ENCODE data around the gene AIMP1. TPM values are rescaled to one million over a fixed set of nuclear protein-coding genes. Genes with fewer than 3 reads are reported as not detected.

Gene AIMP1
- total and polyA plus RNA-seq, 10 of the 15 experiments (the other 5 are each of a cell fraction or from before 2014, with no cell fraction given): 18.6 to 131 (median 56.5) TPM

GRCh38 chr4:106371161-106371560 is 54.8 kb downstream of the AIMP1 start:
- POLR2A ChIA-PET: interaction anchor here (0.6 kb wide), 1 partner anchor 442 kb away, joined by 3 read pairs; no protein-coding TSS in a partner anchor
- H3K9me3 ChIP-seq (replicated peaks; ENCODE audit: control insufficient read depth, insufficient read depth, low read length): no peaks in the 10 kb centered on the region
- in situ Hi-C loops (cut with MboI): no loop called here
- no peak for TF ChIP-seq ZNF274 (IDR thresholded peaks at IDR 0.05; ENCODE audit: insufficient read depth, insufficient read length)
- no peak for TF ChIP-seq HSF1 (IDR thresholded peaks at IDR 0.05; ENCODE audit: low read depth, low read length)
- TF ChIP-seq IRF4 (IDR thresholded peaks at IDR 0.05; ENCODE audit: low read depth, low read length): no peak
- TF ChIP-seq EP300 (IDR thresholded peaks at IDR 0.05; ENCODE audit: borderline replicate concordance in 1 of 2, control insufficient read depth in 1 of 2, low read depth in 2 of 2, low read length in 2 of 2): no peak
- TF ChIP-seq E4F1 (IDR thresholded peaks at IDR 0.05; ENCODE audit: borderline replicate concordance, partially characterized antibody): no peak
- no peak for TF ChIP-seq EED (IDR thresholded peaks at IDR 0.05; ENCODE audit: low read depth)
- TF ChIP-seq MEF2B (IDR thresholded peaks at IDR 0.05; ENCODE audit: partially characterized antibody, poor library complexity, severe bottlenecking): no peak
- no peak for TF ChIP-seq YBX1 (IDR thresholded peaks at IDR 0.05)
- no peak for TF ChIP-seq POLR2A (IDR thresholded peaks at IDR 0.05; ENCODE audit: low read depth, low read length)
- no peak for TF ChIP-seq MYB (IDR thresholded peaks at IDR 0.05; ENCODE audit: borderline replicate concordance, low read depth, low read length)
- TF ChIP-seq ATF2 (IDR thresholded peaks at IDR 0.05; ENCODE audit: low read length): no peak
- TF ChIP-seq RB1 (IDR thresholded peaks at IDR 0.05; ENCODE audit: borderline replicate concordance): no peak
- no peak for TF ChIP-seq BHLHE40 (IDR thresholded peaks at IDR 0.05; ENCODE audit: borderline replicate concordance in 1 of 2, low read depth in 2 of 2, low read length in 1 of 2)
- TF ChIP-seq PBX3 (IDR thresholded peaks at IDR 0.05; ENCODE audit: insufficient replicate concordance, low read depth, low read length): no peak
- no peak for TF ChIP-seq BRCA1 (IDR thresholded peaks at IDR 0.05; ENCODE audit: low read depth, low read length)
- no peak for TF ChIP-seq SIX5 (IDR thresholded peaks at IDR 0.05; ENCODE audit: low read depth, low read length, severe bottlenecking)
- TF ChIP-seq NFYA (IDR thresholded peaks at IDR 0.05; ENCODE audit: borderline replicate concordance, low read depth, low read length): no peak

More at GRCh38 chr4:106371161-106371560, 54.8 kb downstream of the AIMP1 start:
- DNase-seq (ENCODE audit: low read depth, low spot score) (no peak), FAIRE-seq (no peak), ATAC-seq (no peak)
- no peaks in the 10 kb centered on the region for H3K27me3 ChIP-seq (replicated peaks in 1 of 2; ENCODE audit: control insufficient read depth in 2 of 2, insufficient read depth in 2 of 2, low read length in 1 of 2)
- SMC1A ChIA-PET (ENCODE audit: uncharacterized antibody, unreplicated experiment): interaction anchor here (1.2 to 2.2 kb wide), 2 partner anchors 103 to 528 kb away, joined by 3 to 12 read pairs; no protein-coding TSS in a partner anchor
- no peak overlapping the region for H2AFZ ChIP-seq (ENCODE audit: control insufficient read depth, low read depth, low read length)
- no peak overlapping the region for H3K27ac ChIP-seq (ENCODE audit: control insufficient read depth, insufficient read depth)
- H3K9ac ChIP-seq (ENCODE audit: control insufficient read depth, insufficient read depth, low read length): no peak overlapping the region
- H3K4me3 ChIP-seq: no peak overlapping the region
- no peaks in the 10 kb centered on the region for H3K4me1 ChIP-seq (ENCODE audit: control insufficient read depth, insufficient read depth, low read length)
- CTCF ChIA-PET: interaction anchor here (0.6 to 3.5 kb wide), 4 partner anchors 63 to 527 kb away, joined by 3 to 33 read pairs (median 10); no protein-coding TSS in a partner anchor
- RAD21 ChIA-PET (ENCODE audit: unreplicated experiment): no interaction called here
- no TSS peak for BruUV-seq (replicated peaks)
- no peaks in the 10 kb centered on the region for H3K36me3 ChIP-seq (ENCODE audit: control insufficient read depth in 2 of 2, insufficient read depth in 2 of 2, low read length in 1 of 2)
- intact Hi-C loops (cut with micrococcal nuclease; ENCODE audit: unreplicated experiment): no loop called here
- H4K20me1 ChIP-seq (ENCODE audit: control insufficient read depth, insufficient read depth): no peaks in the 10 kb centered on the region
- no peaks in the 10 kb centered on the region for H3K79me2 ChIP-seq (ENCODE audit: control insufficient read depth, insufficient read depth, low read length)
- no peak overlapping the region for H3K4me2 ChIP-seq (ENCODE audit: control insufficient read depth, insufficient read depth)
